ENCODE measurements around the gene TXNRD1.

- TF ChIP-seq CTCF (IDR thresholded peaks at IDR 0.05; ENCODE audit: low read depth, low read length) (no peak), EZH2phosphoT487 (IDR thresholded peaks at IDR 0.05; ENCODE audit: low read depth) (no peak)
Measured at GRCh38 chr12:104175726-104176247, 39.8 kb upstream of the TXNRD1 start.

Data from OCI-LY3 (cell line).